Chondrocyte (in vitro differentiated cells): Measurements from ENCODE around the gene MTFR2. TPM values are rescaled to one million over a fixed set of nuclear protein-coding genes. Genes with fewer than 3 reads are reported as not detected.

ENCODE experiments used
- DNase-seq: peaks from one replicate; pipeline ENCODE4 v3.0.0; 2021; ENCODE audit warnings: mixed read lengths, low spot score
- H3K27ac Mint-ChIP-seq: one replicate; pipeline ENCODE4 v1.8.0; 2021; ENCODE audit warnings: mild to moderate bottlenecking, moderate library complexity, mixed read lengths; ENCODE audit not compliant: unreplicated experiment
- H3K27me3 Mint-ChIP-seq: 2 replicates; pipeline ENCODE4 v1.8.0; 2021; ENCODE audit warnings: low read depth, mixed read lengths
- H3K36me3 Mint-ChIP-seq: 2 replicates; pipeline ENCODE4 v1.8.0; 2021; ENCODE audit warnings: low read depth, mixed read lengths
- H3K4me1 Mint-ChIP-seq: 2 replicates; pipeline ENCODE4 v1.8.0; 2021; ENCODE audit warnings: low read depth, mild to moderate bottlenecking, mixed read lengths
- H3K4me3 Mint-ChIP-seq: one replicate; pipeline ENCODE4 v1.8.0; 2021; ENCODE audit warnings: mild to moderate bottlenecking, moderate library complexity, mixed read lengths; ENCODE audit not compliant: unreplicated experiment
- H3K9me3 Mint-ChIP-seq: 2 replicates; pipeline ENCODE4 v1.8.0; 2021; ENCODE audit warnings: low read depth, mixed read lengths
- total RNA-seq: library from RNA; stranded (reverse); gene quantifications from 3 replicates; pipeline ENCODE4 v1.2.1, GENCODE V29; 2021
- TF ChIP-seq, protein P1 (sequence below): fragments of 200-600 bp; sonication (generic); IDR thresholded peaks from 2 replicates; pipeline ENCODE4 v1.5.0; 2021; ENCODE audit warnings: antibody characterized with exemption, mild to moderate bottlenecking, moderate library complexity

Gene MTFR2
- total RNA-seq, 1 donor from 2014 or later = 0.85 TPM

DNA sequence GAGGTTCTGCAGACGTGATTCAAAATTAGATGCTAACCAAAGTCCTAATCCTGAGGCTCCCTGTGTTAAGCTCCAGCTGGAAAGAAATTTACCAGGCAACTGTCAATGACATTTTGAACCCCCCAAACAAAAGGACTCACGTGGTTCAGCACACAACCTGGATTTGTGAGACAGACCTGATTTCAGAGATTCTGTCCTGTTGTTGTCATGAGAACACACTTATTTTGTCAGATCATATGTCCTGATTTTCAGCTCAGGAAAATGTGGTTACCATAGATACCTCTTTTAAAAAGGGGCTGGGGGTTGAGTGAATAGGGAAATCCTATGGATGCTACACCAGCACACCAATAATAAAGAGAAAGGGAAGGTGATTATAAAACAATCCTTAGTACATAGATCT, 61.6 kb downstream of the MTFR2 start:
- no peaks in the 10 kb centered on the region for H3K36me3 Mint-ChIP-seq
- no peaks in the 10 kb centered on the region for H3K9me3 Mint-ChIP-seq
- no peaks in the 10 kb centered on the region for H3K27me3 Mint-ChIP-seq
- TF ChIP-seq, protein P1, sequence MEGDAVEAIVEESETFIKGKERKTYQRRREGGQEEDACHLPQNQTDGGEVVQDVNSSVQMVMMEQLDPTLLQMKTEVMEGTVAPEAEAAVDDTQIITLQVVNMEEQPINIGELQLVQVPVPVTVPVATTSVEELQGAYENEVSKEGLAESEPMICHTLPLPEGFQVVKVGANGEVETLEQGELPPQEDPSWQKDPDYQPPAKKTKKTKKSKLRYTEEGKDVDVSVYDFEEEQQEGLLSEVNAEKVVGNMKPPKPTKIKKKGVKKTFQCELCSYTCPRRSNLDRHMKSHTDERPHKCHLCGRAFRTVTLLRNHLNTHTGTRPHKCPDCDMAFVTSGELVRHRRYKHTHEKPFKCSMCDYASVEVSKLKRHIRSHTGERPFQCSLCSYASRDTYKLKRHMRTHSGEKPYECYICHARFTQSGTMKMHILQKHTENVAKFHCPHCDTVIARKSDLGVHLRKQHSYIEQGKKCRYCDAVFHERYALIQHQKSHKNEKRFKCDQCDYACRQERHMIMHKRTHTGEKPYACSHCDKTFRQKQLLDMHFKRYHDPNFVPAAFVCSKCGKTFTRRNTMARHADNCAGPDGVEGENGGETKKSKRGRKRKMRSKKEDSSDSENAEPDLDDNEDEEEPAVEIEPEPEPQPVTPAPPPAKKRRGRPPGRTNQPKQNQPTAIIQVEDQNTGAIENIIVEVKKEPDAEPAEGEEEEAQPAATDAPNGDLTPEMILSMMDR = no peak
- no peak overlapping the region for H3K4me3 Mint-ChIP-seq
- no peak overlapping the region for H3K27ac Mint-ChIP-seq
- no peak for DNase-seq
- no peaks in the 10 kb centered on the region for H3K4me1 Mint-ChIP-seq

DNA sequence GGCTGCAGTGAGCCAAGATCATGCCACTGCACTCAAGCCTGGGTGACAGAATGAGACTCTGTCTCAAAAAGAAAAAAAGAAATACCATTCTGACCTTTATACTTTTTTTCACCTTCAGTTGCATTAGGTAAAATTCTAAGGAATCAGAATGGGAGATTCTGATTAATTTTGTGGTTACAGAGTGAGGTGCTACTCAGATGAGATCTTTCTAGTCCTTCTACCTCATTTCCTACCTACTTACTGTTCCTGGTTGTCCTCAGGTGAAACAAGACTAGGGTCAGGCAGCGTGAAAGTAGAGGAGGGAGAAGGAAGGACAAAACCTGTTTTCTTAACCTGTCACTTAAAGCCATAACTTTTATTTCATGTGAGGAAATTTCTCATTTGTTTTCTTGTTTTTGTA, 63.7 kb downstream of the MTFR2 start:
- no peak for DNase-seq
- Mint-ChIP-seq H3K27me3 (no peaks in the 10 kb centered on the region), H3K4me1 (peaks cover 5% of the 10 kb centered on the region), H3K36me3 (no peaks in the 10 kb centered on the region), H3K27ac (no peak overlapping the region), H3K9me3 (no peaks in the 10 kb centered on the region), H3K4me3 (no peak overlapping the region)
- TF ChIP-seq, protein P1 = no peak

- no peaks in the 10 kb centered on the region for H3K27me3 Mint-ChIP-seq
- TF ChIP-seq, protein P1 = no peak
- no peaks in the 10 kb centered on the region for H3K9me3 Mint-ChIP-seq
These were observed 65.4 kb downstream of the MTFR2 start for GRCh38 chr6:136184738-136185137.

DNA sequence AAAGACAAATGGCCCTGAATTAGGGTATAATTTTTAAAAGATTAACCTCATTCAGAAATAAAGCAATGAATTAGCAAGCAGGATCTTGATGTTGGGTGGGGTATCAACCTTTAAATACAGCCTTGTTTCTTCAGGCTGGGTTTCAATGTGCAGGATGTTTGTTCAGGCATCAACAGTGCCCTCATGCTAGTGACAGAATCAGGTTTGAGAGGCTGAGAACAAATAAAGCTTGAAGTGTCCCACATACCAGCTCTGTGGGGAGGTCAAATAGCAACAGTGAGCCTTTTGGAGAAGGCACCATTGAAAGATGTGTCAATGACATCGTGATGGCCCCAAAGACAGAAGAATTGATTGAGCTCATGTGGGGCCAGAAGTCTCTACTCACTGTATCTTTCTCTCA, 68.2 kb downstream of the MTFR2 start:
- Mint-ChIP-seq H3K9me3 (no peaks in the 10 kb centered on the region), H3K4me3 (no peak overlapping the region), H3K27ac (no peak overlapping the region), H3K4me1 (peaks cover 10% of the 10 kb centered on the region), H3K27me3 (no peaks in the 10 kb centered on the region), H3K36me3 (no peaks in the 10 kb centered on the region)
- TF ChIP-seq, protein P1 = no peak
- no peak for DNase-seq

More at GRCh38 chr6:136184738-136185137, 65.4 kb downstream of the MTFR2 start:
- DNase-seq = no peak
- H3K4me1 Mint-ChIP-seq = peaks cover 10% of the 10 kb centered on the region
- no peaks in the 10 kb centered on the region for H3K36me3 Mint-ChIP-seq
- H3K4me3 Mint-ChIP-seq = no peak overlapping the region
- H3K27ac Mint-ChIP-seq = no peak overlapping the region

DNA sequence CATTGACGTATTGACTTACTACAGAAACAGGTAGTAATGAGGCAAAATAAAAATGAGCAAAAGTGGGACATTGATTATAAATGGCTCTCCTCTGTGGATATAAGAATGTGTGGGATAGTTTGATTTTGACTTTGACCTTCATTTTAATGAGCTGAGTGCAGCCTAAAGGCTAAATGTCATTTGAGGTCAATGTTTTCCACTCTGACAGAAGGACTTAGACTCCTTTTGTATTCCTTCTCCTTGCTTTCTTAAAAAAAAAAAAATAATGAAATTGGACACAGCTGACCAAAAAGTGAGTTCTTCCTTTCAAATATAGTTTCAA, 68.6 kb downstream of the MTFR2 start:
- no peak overlapping the region for H3K4me3 Mint-ChIP-seq
- H3K36me3 Mint-ChIP-seq = no peaks in the 10 kb centered on the region
- no peak for DNase-seq
- H3K4me1 Mint-ChIP-seq = peaks cover 10% of the 10 kb centered on the region
- TF ChIP-seq, protein P1 = no peak
- H3K27ac Mint-ChIP-seq = no peak overlapping the region
- no peaks in the 10 kb centered on the region for H3K9me3 Mint-ChIP-seq
- no peaks in the 10 kb centered on the region for H3K27me3 Mint-ChIP-seq

Other genes starting within 250 kb of the MTFR2 start
- gene BCLAF1, start 39.5 kb upstream of the MTFR2 start, total RNA-seq = 135 to 142 TPM (median 139 TPM) in 3 replicates